GM12801 (cell line): ENCODE measurements around the gene B4GALT5.

Experiments
- TF ChIP-seq, protein P1 (sequence below): IDR thresholded peaks from one replicate; pipeline ENCODE4 v1.5.1; 2011; ENCODE audit warnings: control low read depth; ENCODE audit not compliant: insufficient read length; ENCODE audit errors: extremely low read depth

Gene B4GALT5

DNA sequence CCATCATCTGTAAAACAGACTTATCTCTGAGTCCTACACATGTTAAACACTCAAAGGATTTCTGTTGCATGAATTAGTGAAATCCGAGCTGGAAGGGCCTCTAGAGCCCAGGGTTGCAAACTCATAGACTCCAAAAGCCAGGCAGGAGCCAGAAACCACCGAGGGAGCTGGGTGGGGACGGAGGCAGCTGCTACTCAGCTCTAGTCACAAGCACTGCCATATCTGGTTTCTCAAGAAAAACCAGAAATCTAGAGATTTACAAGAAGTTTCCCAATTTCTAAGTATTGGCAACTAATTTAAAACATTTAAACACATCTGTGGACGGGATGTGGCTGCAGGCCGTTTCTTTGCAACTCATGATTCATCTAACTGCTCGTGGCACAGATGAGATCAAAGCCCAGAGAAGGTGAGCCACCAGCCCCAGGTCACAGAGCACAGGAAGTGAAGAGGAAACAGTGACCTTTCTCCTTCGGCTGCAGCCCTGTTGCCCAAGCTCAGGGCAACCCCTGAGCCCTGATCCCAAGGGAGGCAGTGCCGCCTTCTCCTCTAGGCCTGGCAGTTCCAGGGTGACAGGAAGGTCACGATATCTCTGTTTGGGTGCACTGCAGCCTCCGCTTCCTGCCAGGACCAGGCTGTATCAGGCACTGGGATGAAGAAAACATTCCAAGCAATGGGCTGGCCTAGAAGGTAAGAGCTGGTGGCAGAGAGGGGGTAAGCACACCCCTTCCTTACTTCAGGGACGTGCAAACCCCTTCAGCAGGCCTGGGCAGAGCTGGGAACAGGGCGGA lies 119.3 kb downstream of the B4GALT5 start:
- TF ChIP-seq, protein P1, sequence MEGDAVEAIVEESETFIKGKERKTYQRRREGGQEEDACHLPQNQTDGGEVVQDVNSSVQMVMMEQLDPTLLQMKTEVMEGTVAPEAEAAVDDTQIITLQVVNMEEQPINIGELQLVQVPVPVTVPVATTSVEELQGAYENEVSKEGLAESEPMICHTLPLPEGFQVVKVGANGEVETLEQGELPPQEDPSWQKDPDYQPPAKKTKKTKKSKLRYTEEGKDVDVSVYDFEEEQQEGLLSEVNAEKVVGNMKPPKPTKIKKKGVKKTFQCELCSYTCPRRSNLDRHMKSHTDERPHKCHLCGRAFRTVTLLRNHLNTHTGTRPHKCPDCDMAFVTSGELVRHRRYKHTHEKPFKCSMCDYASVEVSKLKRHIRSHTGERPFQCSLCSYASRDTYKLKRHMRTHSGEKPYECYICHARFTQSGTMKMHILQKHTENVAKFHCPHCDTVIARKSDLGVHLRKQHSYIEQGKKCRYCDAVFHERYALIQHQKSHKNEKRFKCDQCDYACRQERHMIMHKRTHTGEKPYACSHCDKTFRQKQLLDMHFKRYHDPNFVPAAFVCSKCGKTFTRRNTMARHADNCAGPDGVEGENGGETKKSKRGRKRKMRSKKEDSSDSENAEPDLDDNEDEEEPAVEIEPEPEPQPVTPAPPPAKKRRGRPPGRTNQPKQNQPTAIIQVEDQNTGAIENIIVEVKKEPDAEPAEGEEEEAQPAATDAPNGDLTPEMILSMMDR = no peak

DNA sequence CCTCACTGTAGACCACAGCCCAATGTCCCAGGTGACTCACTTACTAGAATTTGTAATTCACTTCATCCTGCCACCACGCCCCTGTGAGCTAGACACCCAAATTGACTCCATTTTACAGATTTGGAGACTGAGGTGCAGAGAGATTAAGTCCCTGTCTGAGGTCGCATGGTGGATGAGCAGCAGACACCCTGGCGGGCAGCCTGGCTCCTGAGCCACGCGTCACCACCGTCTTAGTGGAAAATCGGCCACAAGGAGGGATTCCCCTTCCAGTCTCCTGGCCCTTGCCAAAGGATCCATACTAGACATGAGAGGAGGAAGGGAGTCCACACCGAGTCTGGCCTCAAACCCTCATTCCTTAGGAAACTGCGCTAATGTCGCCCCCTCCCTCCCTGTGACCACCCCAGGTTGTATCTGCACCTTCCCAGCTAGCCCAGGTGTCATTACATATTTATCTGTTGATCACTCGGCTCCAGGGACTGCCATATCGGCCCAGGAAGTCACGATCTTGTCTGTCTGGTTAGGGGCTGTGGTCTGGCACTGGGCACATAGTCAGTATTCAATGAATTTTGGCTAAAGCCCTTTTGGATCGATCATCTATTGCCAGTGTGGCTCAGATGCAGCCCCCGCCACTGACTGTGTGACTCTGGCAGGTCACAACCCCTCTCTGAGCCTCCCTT lies 120.1 kb downstream of the B4GALT5 start:
- TF ChIP-seq, protein P1 = no peak

DNA sequence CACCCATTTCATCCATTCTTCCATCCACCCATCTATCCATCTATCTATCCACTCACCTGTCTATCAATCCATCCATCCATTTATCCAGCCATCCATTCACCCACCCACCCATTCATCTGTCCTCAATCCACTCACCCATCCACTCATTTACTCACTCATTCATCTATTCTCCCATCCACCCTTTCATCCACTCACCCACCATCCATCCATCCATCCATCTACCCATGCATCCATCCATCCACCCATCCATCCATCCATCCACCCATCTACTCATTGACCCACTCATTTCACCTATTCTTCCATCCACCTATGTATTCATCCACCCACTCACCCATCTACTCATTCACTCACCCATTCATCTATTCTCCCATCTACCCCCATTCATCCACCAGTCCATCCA lies 121.6 kb downstream of the B4GALT5 start:
- TF ChIP-seq, protein P1 = no peak

DNA sequence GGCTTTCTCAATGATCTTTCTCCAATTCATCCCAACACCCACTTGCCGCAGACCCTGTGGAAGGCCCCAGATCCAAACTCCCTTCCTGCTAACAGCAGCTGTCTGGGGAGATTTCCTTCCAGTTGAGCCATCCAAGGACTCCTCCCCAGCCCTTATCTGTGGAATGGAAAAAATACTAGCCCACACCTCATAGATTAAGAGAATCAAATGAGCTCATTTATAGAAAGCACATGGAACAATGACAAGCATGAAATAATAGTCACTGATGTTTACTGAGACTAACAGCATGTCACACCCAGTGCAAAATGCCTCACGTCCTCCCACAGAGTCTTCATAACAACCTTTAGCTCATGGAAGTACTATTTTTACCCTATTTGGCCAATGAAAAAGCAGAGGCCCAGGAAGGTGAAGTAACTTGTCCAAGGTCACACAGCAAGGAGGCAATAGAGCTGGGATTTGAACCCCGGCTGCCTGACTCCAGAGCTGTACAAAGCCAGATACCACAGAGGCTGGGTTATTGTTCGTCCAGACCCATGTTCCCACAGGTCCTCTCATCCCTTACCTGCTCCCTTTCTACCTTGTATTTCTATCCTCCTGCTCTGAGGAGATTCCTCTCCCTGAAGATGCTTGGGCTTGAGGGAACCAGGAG lies 122.3 kb downstream of the B4GALT5 start:
- TF ChIP-seq, protein P1 = no peak

DNA sequence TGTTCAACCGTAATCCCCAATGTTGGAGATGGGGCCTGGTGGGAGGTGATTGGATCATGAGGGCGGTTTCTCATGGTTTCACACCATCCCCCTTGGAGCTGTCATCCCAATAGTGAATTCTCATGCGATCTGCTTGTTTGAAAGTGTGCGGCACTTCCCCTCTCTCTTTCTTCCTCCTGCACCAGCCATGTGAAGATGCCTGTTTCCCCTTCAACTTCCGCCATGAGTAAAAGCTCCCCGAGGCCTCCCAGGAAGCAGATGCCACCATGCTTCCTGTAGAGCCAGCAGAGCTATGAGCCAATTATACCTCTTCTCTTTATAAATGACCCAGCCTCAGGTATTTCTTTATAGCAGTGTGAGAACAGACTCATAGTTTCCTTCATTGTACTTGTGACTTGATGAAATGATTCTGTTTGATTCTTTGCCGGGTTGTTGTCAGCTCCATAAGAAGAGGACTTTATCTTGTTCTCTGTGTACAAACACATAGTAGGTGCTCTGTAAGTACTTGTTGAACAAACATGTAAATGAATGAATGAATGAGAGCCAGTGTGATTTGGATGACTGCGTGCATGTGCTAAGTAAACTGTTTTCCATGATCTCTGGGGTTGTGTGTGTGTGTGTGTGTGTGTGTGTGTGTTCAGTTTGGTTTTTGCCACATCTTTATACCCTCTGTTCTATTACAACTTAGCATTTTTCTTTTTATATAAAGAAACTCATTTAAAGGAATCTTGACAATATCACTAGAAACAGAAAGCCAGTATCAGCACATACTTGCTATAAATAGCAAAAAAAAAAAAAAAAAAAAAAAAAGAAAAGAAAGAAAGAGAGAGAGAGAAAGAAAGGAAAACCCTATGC lies 123.3 kb downstream of the B4GALT5 start:
- TF ChIP-seq, protein P1 = no peak

DNA sequence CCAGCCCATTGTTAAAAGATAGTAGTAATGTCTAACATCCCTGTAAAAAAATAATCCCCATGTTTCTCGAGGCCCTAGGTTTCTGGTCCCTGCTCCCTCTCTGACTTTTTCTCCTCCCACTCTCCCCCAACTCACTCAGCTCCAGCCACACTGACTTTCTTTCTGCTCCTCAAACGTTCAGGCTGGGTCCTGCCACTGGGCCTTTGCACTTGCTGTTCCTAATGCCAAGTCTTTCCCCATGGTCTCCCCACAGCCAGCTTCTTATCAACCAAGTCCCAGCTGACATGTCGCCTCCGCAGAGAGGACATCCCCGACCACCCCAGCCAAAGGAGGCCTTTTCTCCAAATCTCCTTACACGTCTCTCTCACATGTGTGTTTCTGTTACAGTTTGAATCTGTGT lies 123.9 kb downstream of the B4GALT5 start:
- TF ChIP-seq, protein P1 = no peak
